PC-3 (cell line): ENCODE results near the gene HEPHL1. TPM values are rescaled to one million over a fixed set of nuclear protein-coding genes. Genes with fewer than 3 reads are reported as not detected.

ENCODE experiments used
- ATAC-seq: fragments of 200-7000 bp; cut with Tn5 transposase; 2 replicates; pipeline ENCODE4 v1.9.1; 2020; ENCODE audit warnings: mild to moderate bottlenecking, moderate library complexity
- BruUV-seq: library from RNA; stranded (reverse); fragments of 400-500 nt; replicated peaks from 2 replicates; lab custom pipeline; 2021; lab: Mats Ljungman, UMichigan
- CTCF ChIA-PET: fragments of 300-600 bp; sonication (Branson Sonifier 250); formaldehyde crosslinking; loops from one replicate; lab custom pipeline; 2022; ENCODE audit warnings: antibody characterized with exemption; lab: Charles Lee
- POLR2A ChIA-PET: fragments of 300-600 bp; sonication (Branson Sonifier 250); formaldehyde crosslinking; loops from one replicate; lab custom pipeline; 2022; ENCODE audit warnings: antibody characterized with exemption; ENCODE audit not compliant: unreplicated experiment; lab: Charles Lee
- DNase-seq: peaks from one replicate; pipeline ENCODE4 v3.0.0-alpha.2; 2015
- H2AFZ ChIP-seq: fragments of 300-600 bp; sonication (generic); 2 replicates; pipeline ENCODE4 v1.6.0; 2016; ENCODE audit warnings: antibody characterized with exemption, low read length
- H3F3A ChIP-seq: fragments of 300-600 bp; sonication (generic); one replicate; pipeline ENCODE4 v1.6.0; 2017; ENCODE audit warnings: antibody characterized with exemption, low read length, control low read depth, mild to moderate bottlenecking; ENCODE audit not compliant: unreplicated experiment
- H3K27ac ChIP-seq: fragments of 300-600 bp; sonication (generic); 2 replicates; pipeline ENCODE4 v1.5.1; 2016; ENCODE audit warnings: mild to moderate bottlenecking, low read length
- H3K27me3 ChIP-seq: fragments of 300-600 bp; sonication (generic); 2 replicates; pipeline ENCODE4 v1.6.1; 2016; ENCODE audit warnings: low read length, mixed read lengths
- H3K36me3 ChIP-seq: fragments of 300-600 bp; sonication (generic); 2 replicates; pipeline ENCODE4 v1.6.1; 2016; ENCODE audit warnings: low read depth, mixed run types, low read length, mixed read lengths
- H3K4me1 ChIP-seq: fragments of 300-600 bp; sonication (generic); 2 replicates; pipeline ENCODE4 v1.5.1; 2016; ENCODE audit warnings: low read length; ENCODE audit not compliant: insufficient read depth
- H3K4me2 ChIP-seq: fragments of 300-600 bp; sonication (generic); 2 replicates; pipeline ENCODE4 v1.6.0; 2016; ENCODE audit warnings: low read length
- H3K4me3 ChIP-seq: fragments of 300-600 bp; sonication (generic); 2 replicates; pipeline ENCODE4 v1.5.1; 2016; ENCODE audit warnings: mild to moderate bottlenecking, low read length, mixed read lengths
- H3K79me2 ChIP-seq: fragments of 300-600 bp; sonication (generic); 2 replicates; pipeline ENCODE4 v1.6.1; 2017; ENCODE audit warnings: low read length, mixed read lengths
- H3K9ac ChIP-seq: fragments of 300-600 bp; sonication (generic); 2 replicates; pipeline ENCODE4 v1.6.0; 2016; ENCODE audit warnings: mild to moderate bottlenecking, low read length
- H3K9me2 ChIP-seq: fragments of 300-600 bp; sonication (generic); replicated peaks from 2 replicates; pipeline ENCODE4 v1.6.1; 2016; ENCODE audit warnings: mixed run types, low read length, mixed read lengths
- H3K9me3 ChIP-seq: fragments of 300-600 bp; sonication (generic); 2 replicates; pipeline ENCODE4 v1.6.1; 2016; ENCODE audit warnings: low read length, mixed read lengths
- H4K20me1 ChIP-seq: fragments of 300-600 bp; sonication (generic); 2 replicates; pipeline ENCODE4 v1.6.1; 2016; ENCODE audit warnings: low read length, mixed read lengths
- CTCF ChIP-seq: fragments of 300-600 bp; sonication (generic); conservative IDR thresholded peaks from 2 replicates; pipeline ENCODE4 v1.5.1; 2017; ENCODE audit warnings: antibody characterized with exemption, low read depth, mild to moderate bottlenecking, low read length
- EZH2 ChIP-seq: fragments of 300-600 bp; sonication (generic); IDR thresholded peaks from one replicate; pipeline ENCODE4 v1.6.1; 2017; ENCODE audit warnings: antibody characterized with exemption, mild to moderate bottlenecking, low read length; ENCODE audit not compliant: unreplicated experiment
- EZH2phosphoT487 ChIP-seq: fragments of 300-600 bp; sonication (generic); IDR thresholded peaks from 2 replicates; pipeline ENCODE4 v1.6.1; 2018; ENCODE audit warnings: mild to moderate bottlenecking, antibody characterized with exemption, low read length, borderline replicate concordance
- intact Hi-C: fragments of 100-400 bp; cut with micrococcal nuclease; formaldehyde crosslinking; loops from 2 replicates; pipeline ENCODE4 v1.9.0; 2023
- total RNA-seq: library from RNA; depleted of rRNA; stranded (reverse); fragments of >200 nt; gene quantifications from 2 replicates; pipeline ENCODE4 v1.2.3, GENCODE V29; 2014

Gene HEPHL1
- total RNA-seq, 1 experiment from 2014 or later, result 4.4 TPM

DNA sequence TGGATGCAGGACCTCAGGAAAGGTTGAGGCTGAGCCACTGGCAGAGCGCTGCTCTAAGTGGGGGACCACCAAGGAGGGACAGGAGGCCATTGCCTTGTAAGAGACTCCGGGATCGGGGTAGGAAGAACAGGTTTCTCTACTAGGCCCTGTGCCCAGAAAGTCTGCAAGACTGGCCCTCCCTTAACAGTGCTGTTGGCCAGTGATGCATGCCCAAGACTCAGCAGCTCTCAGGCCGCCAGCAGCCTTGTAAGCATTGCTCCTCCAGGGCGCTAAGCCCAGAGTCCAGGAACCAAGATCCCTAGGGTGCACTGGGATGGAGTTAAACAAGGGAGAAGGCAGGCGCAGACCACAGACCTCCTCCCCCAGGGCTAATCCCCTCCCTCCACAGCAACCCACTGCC lies 68.2 kb downstream of the HEPHL1 start:
- Histone ChIP-seq H3K9me2 (no peaks in the 10 kb centered on the region), H3K27me3 (no peaks in the 10 kb centered on the region), H3K9me3 (no peaks in the 10 kb centered on the region), H3K36me3 (no peaks in the 10 kb centered on the region), H3K79me2 (no peaks in the 10 kb centered on the region), H3K4me2 (no peak overlapping the region), H3K27ac (no peak overlapping the region), H3K9ac (no peak overlapping the region), H4K20me1 (no peaks in the 10 kb centered on the region), H2AFZ (no peak overlapping the region), H3F3A (no peaks in the 10 kb centered on the region), H3K4me3 (no peak overlapping the region), H3K4me1 (no peaks in the 10 kb centered on the region)
- intact Hi-C loops, result no loop called here
- ChIA-PET POLR2A (no interaction called here), CTCF (no interaction called here)
- no peak for ATAC-seq
- DNase-seq, result peak; percentile 16
- BruUV-seq, result no TSS peak
- TF ChIP-seq EZH2 (no peak), EZH2phosphoT487 (no peak), CTCF (no peak)

GRCh38 chr11:94090401-94090800 lies 69.2 kb downstream of the HEPHL1 start:
- no peak overlapping the region for H3K4me2 ChIP-seq
- DNase-seq, result no peak
- no peaks in the 10 kb centered on the region for H3K9me3 ChIP-seq
- CTCF ChIA-PET, result no interaction called here
- H3K36me3 ChIP-seq, result no peaks in the 10 kb centered on the region
- no peak overlapping the region for H3K9ac ChIP-seq
- BruUV-seq, result no TSS peak
- H3K27me3 ChIP-seq, result no peaks in the 10 kb centered on the region
- H3F3A ChIP-seq, result no peaks in the 10 kb centered on the region
- ATAC-seq, result no peak
- H3K4me3 ChIP-seq, result no peak overlapping the region
- no peak overlapping the region for H2AFZ ChIP-seq
- H3K4me1 ChIP-seq, result no peaks in the 10 kb centered on the region
- intact Hi-C loops, result no loop called here
- POLR2A ChIA-PET, result no interaction called here
- H3K27ac ChIP-seq, result no peak overlapping the region
- no peaks in the 10 kb centered on the region for H3K79me2 ChIP-seq
- H3K9me2 ChIP-seq, result no peaks in the 10 kb centered on the region
- no peaks in the 10 kb centered on the region for H4K20me1 ChIP-seq
- TF ChIP-seq CTCF, result no peak
- TF ChIP-seq EZH2phosphoT487, result no peak
- TF ChIP-seq EZH2, result no peak

- Histone ChIP-seq H3K79me2 (no peaks in the 10 kb centered on the region), H3K4me2 (no peak overlapping the region), H3K27ac (no peak overlapping the region), H3F3A (no peaks in the 10 kb centered on the region), H3K9me2 (no peaks in the 10 kb centered on the region), H3K4me1 (no peaks in the 10 kb centered on the region), H3K27me3 (no peaks in the 10 kb centered on the region), H3K4me3 (no peak overlapping the region), H2AFZ (no peak overlapping the region), H3K9me3 (no peaks in the 10 kb centered on the region), H4K20me1 (no peaks in the 10 kb centered on the region), H3K36me3 (no peaks in the 10 kb centered on the region), H3K9ac (no peak overlapping the region)
- intact Hi-C loops, result no loop called here
- no TSS peak for BruUV-seq
- ChIA-PET POLR2A (no interaction called here), CTCF (no interaction called here)
- DNase-seq (no peak), ATAC-seq (no peak)
- no peak for TF ChIP-seq EZH2phosphoT487
- no peak for TF ChIP-seq EZH2
- TF ChIP-seq CTCF, result no peak
These were observed 69.9 kb downstream of the HEPHL1 start for GRCh38 chr11:94091091-94091490.
